Breast epithelium (tissue), 4 donors: ENCODE results near the gene FBP2. TPM values are rescaled to one million over a fixed set of nuclear protein-coding genes. Genes with fewer than 3 reads are reported as not detected.

ENCODE experiments used
- DNase-seq, 2 donors: peaks; one replicate each; pipeline ENCODE4 v3.0.0-alpha.2; 2019; ENCODE audit warnings: low spot score in 2 of 2
- H3K27ac ChIP-seq, 2 donors: fragments of 200-600 bp; sonication (generic) in 1 of 2; one replicate each; pipeline ENCODE4 v1.5.1; 2016 to 2019; ENCODE audit warnings: mild to moderate bottlenecking in 1 of 2
- H3K27me3 ChIP-seq, 2 donors: fragments of 200-600 bp; sonication (generic) in 1 of 2; one replicate each; pipeline versions ENCODE4 v1.5.1 to v1.6.0; 2017 to 2019; ENCODE audit warnings: control low read depth in 1 of 2, mild to moderate bottlenecking in 1 of 2
- H3K36me3 ChIP-seq: fragments of 200-600 bp; one replicate; pipeline ENCODE4 v1.5.1; 2019
- H3K4me1 ChIP-seq, 2 donors: fragments of 200-600 bp; sonication (generic); one replicate each; pipeline ENCODE4 v1.5.1; 2016 to 2019; ENCODE audit warnings: control low read depth in 1 of 2
- H3K4me3 ChIP-seq, 3 donors: fragments of 200-600 bp; sonication (generic); 1 replicate in 2 of 3; 2 replicates in 1 of 3; pipeline ENCODE4 v1.5.1; 2016 to 2019; ENCODE audit warnings: mild to moderate bottlenecking in 3 of 3, moderate library complexity in 2 of 3
- H3K9me3 ChIP-seq, 2 donors: fragments of 200-600 bp; sonication (generic) in 1 of 2; one replicate each; pipeline ENCODE4 v1.5.1; 2016 to 2019; ENCODE audit warnings: control low read depth in 1 of 2
- CTCF ChIP-seq, 3 donors: fragments of 450-650 bp; IDR thresholded peaks; one replicate each; pipeline ENCODE4 v1.5.1; 2016 to 2017; ENCODE audit warnings: antibody characterized with exemption in 3 of 3, mild to moderate bottlenecking in 3 of 3, moderate library complexity in 3 of 3
- POLR2A ChIP-seq: fragments of 450-650 bp; IDR thresholded peaks from one replicate; pipeline ENCODE4 v1.6.1; 2016; ENCODE audit warnings: antibody characterized with exemption, mild to moderate bottlenecking, moderate library complexity
- POLR2AphosphoS5 ChIP-seq, 3 donors: sonication (generic); formaldehyde crosslinking; IDR thresholded peaks; one replicate each; pipeline ENCODE4 v1.6.1; 2017; ENCODE audit warnings: antibody characterized with exemption in 3 of 3
- intact Hi-C: fragments of 100-400 bp; cut with DNase I; formaldehyde crosslinking; loops from one replicate; pipeline ENCODE4 v1.15.1; 2023; ENCODE audit warnings: low total_unique reads
- total RNA-seq, 3 donors: library from RNA; depleted of rRNA; stranded (reverse); fragments of >200 nt; gene quantifications; one replicate each; pipeline ENCODE4 v1.1.0, GENCODE V29; 2016

FBP2 gene
- total RNA-seq, 3 donors from 2014 or later = not detected

GRCh38 chr9:94525396-94526035, 68.1 kb downstream of the FBP2 start:
- Histone ChIP-seq H3K9me3 (no peaks in the 10 kb centered on the region), H3K4me3 (no peak overlapping the region), H3K4me1 (no peaks in the 10 kb centered on the region), H3K36me3 (no peaks in the 10 kb centered on the region), H3K27me3 (no peaks in the 10 kb centered on the region), H3K27ac (no peak overlapping the region)
- no peak for TF ChIP-seq CTCF (IDR thresholded peaks at IDR 0.05)
- TF ChIP-seq POLR2AphosphoS5 (IDR thresholded peaks at IDR 0.05) = no peak
- no peak for TF ChIP-seq POLR2A
- DNase-seq = no peak
- intact Hi-C loops = no loop called here

GRCh38 chr9:94517254-94517653, 76.4 kb downstream of the FBP2 start:
- H3K27me3 ChIP-seq = no peaks in the 10 kb centered on the region
- no peak for DNase-seq
- H3K27ac ChIP-seq = no peak overlapping the region
- intact Hi-C loops = no loop called here
- H3K9me3 ChIP-seq = no peaks in the 10 kb centered on the region
- TF ChIP-seq CTCF (IDR thresholded peaks at IDR 0.05) (no peak), POLR2AphosphoS5 (IDR thresholded peaks at IDR 0.05) (no peak), POLR2A (no peak)
- no peak overlapping the region for H3K4me3 ChIP-seq
- no peaks in the 10 kb centered on the region for H3K4me1 ChIP-seq
- H3K36me3 ChIP-seq = no peaks in the 10 kb centered on the region

- no peaks in the 10 kb centered on the region for H3K36me3 ChIP-seq
- no peaks in the 10 kb centered on the region for H3K9me3 ChIP-seq
- DNase-seq = no peak
- no peaks in the 10 kb centered on the region for H3K4me1 ChIP-seq
- intact Hi-C loops = no loop called here
- no peaks in the 10 kb centered on the region for H3K27me3 ChIP-seq
- H3K4me3 ChIP-seq = no peak overlapping the region
- TF ChIP-seq POLR2AphosphoS5 (IDR thresholded peaks at IDR 0.05) (no peak), POLR2A (no peak)
- H3K27ac ChIP-seq = no peak overlapping the region
Measured at GRCh38 chr9:94514722-94515121, 78.9 kb downstream of the FBP2 start.

GRCh38 chr9:94511955-94512265, 81.7 kb downstream of the FBP2 start:
- TF ChIP-seq POLR2AphosphoS5 (IDR thresholded peaks at IDR 0.05) (no peak), POLR2A (no peak), CTCF (IDR thresholded peaks at IDR 0.05) (no peak)
- Histone ChIP-seq H3K27ac (no peak overlapping the region), H3K4me3 (no peak overlapping the region), H3K4me1 (no peaks in the 10 kb centered on the region), H3K36me3 (no peaks in the 10 kb centered on the region), H3K9me3 (no peaks in the 10 kb centered on the region), H3K27me3 (no peaks in the 10 kb centered on the region)
- no peak for DNase-seq
- intact Hi-C loops = no loop called here

GRCh38 chr9:94511134-94511954, 82.3 kb downstream of the FBP2 start:
- H3K27ac ChIP-seq = no peak overlapping the region
- H3K4me3 ChIP-seq = no peak overlapping the region
- TF ChIP-seq POLR2AphosphoS5 (IDR thresholded peaks at IDR 0.05) (no peak), CTCF (IDR thresholded peaks at IDR 0.05) (no peak), POLR2A (no peak)
- intact Hi-C loops = no loop called here
- H3K36me3 ChIP-seq = no peaks in the 10 kb centered on the region
- H3K4me1 ChIP-seq = no peaks in the 10 kb centered on the region
- H3K9me3 ChIP-seq = no peaks in the 10 kb centered on the region
- H3K27me3 ChIP-seq = no peaks in the 10 kb centered on the region
- no peak for DNase-seq

Other genes with a start within 250 kb of the FBP2 start
- under 1 TPM in 1 of 3 donors, not detected in 2; under 0.01 TPM for gene PCAT7, start 38.7 kb downstream of the FBP2 start, total RNA-seq
- 10 to 100 TPM in 2 of 3 donors, 1 to 10 TPM in 1; 7.4 to 41.1 (median 33.4) TPM for gene FBP1, start 45.7 kb upstream of the FBP2 start, total RNA-seq
- gene AOPEP, start 132.9 kb upstream of the FBP2 start, total RNA-seq = 10 to 100 TPM; 15.5 to 94.1 (median 87.5) TPM